ENCODE data around the gene HINFP.

DNA sequence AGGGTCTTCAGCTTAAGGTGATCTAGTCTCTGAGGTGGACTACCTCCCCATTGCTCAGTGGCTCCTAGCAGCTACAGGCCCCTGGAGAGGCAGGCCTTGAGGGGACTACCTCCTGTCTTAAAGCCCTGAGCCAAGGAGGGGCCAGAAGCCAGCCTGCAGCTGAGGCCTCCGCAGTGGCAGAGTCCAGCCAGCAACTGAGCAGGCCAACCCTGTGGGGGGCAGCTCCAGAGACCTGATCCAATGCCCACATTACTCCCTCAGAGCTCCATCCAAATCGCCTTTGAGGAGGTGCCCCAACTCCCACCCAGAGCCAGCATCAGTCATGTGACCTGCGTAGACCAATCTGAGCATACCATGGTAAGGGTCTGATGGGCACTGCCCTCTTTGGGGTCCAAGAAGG is 11.5 kb upstream of the HINFP start:
- TF ChIP-seq, protein P1, sequence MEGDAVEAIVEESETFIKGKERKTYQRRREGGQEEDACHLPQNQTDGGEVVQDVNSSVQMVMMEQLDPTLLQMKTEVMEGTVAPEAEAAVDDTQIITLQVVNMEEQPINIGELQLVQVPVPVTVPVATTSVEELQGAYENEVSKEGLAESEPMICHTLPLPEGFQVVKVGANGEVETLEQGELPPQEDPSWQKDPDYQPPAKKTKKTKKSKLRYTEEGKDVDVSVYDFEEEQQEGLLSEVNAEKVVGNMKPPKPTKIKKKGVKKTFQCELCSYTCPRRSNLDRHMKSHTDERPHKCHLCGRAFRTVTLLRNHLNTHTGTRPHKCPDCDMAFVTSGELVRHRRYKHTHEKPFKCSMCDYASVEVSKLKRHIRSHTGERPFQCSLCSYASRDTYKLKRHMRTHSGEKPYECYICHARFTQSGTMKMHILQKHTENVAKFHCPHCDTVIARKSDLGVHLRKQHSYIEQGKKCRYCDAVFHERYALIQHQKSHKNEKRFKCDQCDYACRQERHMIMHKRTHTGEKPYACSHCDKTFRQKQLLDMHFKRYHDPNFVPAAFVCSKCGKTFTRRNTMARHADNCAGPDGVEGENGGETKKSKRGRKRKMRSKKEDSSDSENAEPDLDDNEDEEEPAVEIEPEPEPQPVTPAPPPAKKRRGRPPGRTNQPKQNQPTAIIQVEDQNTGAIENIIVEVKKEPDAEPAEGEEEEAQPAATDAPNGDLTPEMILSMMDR (IDR thresholded peaks at IDR 0.05; ENCODE audit: borderline replicate concordance, extremely low read depth, low read length, poor library complexity, severe bottlenecking): no peak
- no peak for TF ChIP-seq EZH2 (IDR thresholded peaks at IDR 0.05; ENCODE audit: borderline replicate concordance, low read depth, low read length, severe bottlenecking)

Measured in DND-41 (cell line).